Keratinocyte (primary cell): ENCODE measurements around the gene C16orf46. TPM values are rescaled to one million over a fixed set of nuclear protein-coding genes. Genes with fewer than 3 reads are reported as not detected.

Experiments used
- DNase-seq: peaks from one replicate; pipeline ENCODE4 v3.0.0-alpha.2; 2011; ENCODE audit warnings: low read depth, missing footprints, low spot score
- FAIRE-seq: peaks from 2 replicates; lab custom pipeline; 2011; peaks lifted over from hg19 to GRCh38; lab: Jason Lieb, UNC
- H2AFZ ChIP-seq: 2 replicates; pipeline ENCODE4 v1.6.0; 2012; ENCODE audit warnings: low read length, control low read depth, inconsistent platforms; ENCODE audit not compliant: control insufficient read depth
- H3K27ac ChIP-seq: 2 replicates; pipeline ENCODE4 v1.5.1; 2011; ENCODE audit warnings: low read length; ENCODE audit not compliant: control insufficient read depth, insufficient read depth
- H3K27me3 ChIP-seq: 3 replicates; pipeline ENCODE4 v1.6.0; 2011; ENCODE audit warnings: low read length; ENCODE audit not compliant: control insufficient read depth, insufficient read depth; ENCODE audit errors: extremely low read depth
- H3K36me3 ChIP-seq, 2 experiments: 2 replicates in 1 of 2; 3 replicates in 1 of 2; pipeline ENCODE4 v1.5.1; 2011; ENCODE audit warnings: low read length in 2 of 2, mild to moderate bottlenecking in 1 of 2; ENCODE audit not compliant: control insufficient read depth in 2 of 2, insufficient read depth in 2 of 2; ENCODE audit errors: extremely low read depth in 1 of 2
- H3K4me1 ChIP-seq: 3 replicates; pipeline ENCODE4 v1.5.1; 2011; ENCODE audit warnings: low read length; ENCODE audit not compliant: control insufficient read depth, insufficient read depth; ENCODE audit errors: extremely low read depth
- H3K4me2 ChIP-seq: 3 replicates; pipeline ENCODE4 v1.6.0; 2011; ENCODE audit warnings: low read depth, low read length; ENCODE audit not compliant: control insufficient read depth, insufficient read depth; ENCODE audit errors: extremely low read depth
- H3K4me3 ChIP-seq, 3 experiments: fragments of 200-600 bp in 1 of 3; sonication (generic) in 1 of 3; 2 replicates in 2 of 3; 3 replicates in 1 of 3; pipeline ENCODE4 v1.5.1; 2011 to 2016; ENCODE audit warnings: low read length in 3 of 3, mild to moderate bottlenecking in 3 of 3, control low read depth in 2 of 3, inconsistent platforms in 1 of 3, low read depth in 1 of 3, mixed read lengths in 1 of 3, mixed run types in 1 of 3, moderate library complexity in 1 of 3; ENCODE audit not compliant: control insufficient read depth in 2 of 3, insufficient read depth in 2 of 3; ENCODE audit errors: extremely low read depth in 1 of 3
- H3K79me2 ChIP-seq: 2 replicates; pipeline ENCODE4 v1.6.0; 2012; ENCODE audit warnings: low read length; ENCODE audit not compliant: control insufficient read depth, insufficient read depth
- H3K9ac ChIP-seq: 3 replicates; pipeline ENCODE4 v1.6.0; 2011; ENCODE audit warnings: low read length; ENCODE audit not compliant: control insufficient read depth, insufficient read depth; ENCODE audit errors: extremely low read depth
- H3K9me1 ChIP-seq: 3 replicates; pipeline ENCODE4 v1.6.0; 2011; ENCODE audit warnings: low read length; ENCODE audit not compliant: control insufficient read depth, insufficient read depth; ENCODE audit errors: extremely low read depth
- H3K9me3 ChIP-seq: 2 replicates; pipeline ENCODE4 v1.5.1; 2012; ENCODE audit warnings: low read depth, low read length; ENCODE audit not compliant: control insufficient read depth
- H4K20me1 ChIP-seq: 3 replicates; pipeline ENCODE4 v1.6.0; 2011; ENCODE audit warnings: low read length; ENCODE audit not compliant: control insufficient read depth, insufficient read depth; ENCODE audit errors: extremely low read depth
- EZH2 ChIP-seq: IDR thresholded peaks from one replicate; pipeline ENCODE4 v1.6.1; 2012; ENCODE audit warnings: inconsistent platforms, mild to moderate bottlenecking, low read length, moderate library complexity
- dilution Hi-C: fragments of 300-500 bp; cut with MboI; formaldehyde crosslinking; loops from one replicate; pipeline ENCODE4 v1.7.0; 2020; ENCODE audit warnings: low sequenced_read_pairs; ENCODE audit not compliant: extremely low pct_ligation_motif_present
- polyA plus RNA-seq, 5 experiments: library from polyadenylated mRNA; depleted of rRNA in 3 of 5; stranded (reverse) in 3 of 5; stranded (forward) in 1 of 5; unstranded in 1 of 5; fragments of >200 nt; gene quantifications; 1 replicate in 1 of 5; 2 replicates in 3 of 5; 3 replicates in 1 of 5; pipeline versions ENCODE4 v1.2.1 to v1.2.3, GENCODE V29; 2011 to 2012; ENCODE audit warnings: missing spikeins in 2 of 5, low read depth in 1 of 5, low replicate concordance in 1 of 5
- TF ChIP-seq, protein P1 (sequence below), 3 experiments: IDR thresholded peaks in 1 of 3; conservative IDR thresholded peaks in 1 of 3; optimal IDR thresholded peaks in 1 of 3; 2 replicates in 2 of 3; 3 replicates in 1 of 3; pipeline versions ENCODE3 to v1.5.1; 2011; ENCODE audit warnings: low read length in 3 of 3, mild to moderate bottlenecking in 3 of 3, moderate library complexity in 2 of 3, control low read depth in 1 of 3, inconsistent platforms in 1 of 3; ENCODE audit not compliant: insufficient read depth in 2 of 3; ENCODE audit errors: extremely low read depth in 1 of 3

Gene C16orf46
- polyA plus RNA-seq, 1 donor (not counting 4 experiments of a cell fraction or from before 2014, with no cell fraction given) = 0.30 TPM

DNA sequence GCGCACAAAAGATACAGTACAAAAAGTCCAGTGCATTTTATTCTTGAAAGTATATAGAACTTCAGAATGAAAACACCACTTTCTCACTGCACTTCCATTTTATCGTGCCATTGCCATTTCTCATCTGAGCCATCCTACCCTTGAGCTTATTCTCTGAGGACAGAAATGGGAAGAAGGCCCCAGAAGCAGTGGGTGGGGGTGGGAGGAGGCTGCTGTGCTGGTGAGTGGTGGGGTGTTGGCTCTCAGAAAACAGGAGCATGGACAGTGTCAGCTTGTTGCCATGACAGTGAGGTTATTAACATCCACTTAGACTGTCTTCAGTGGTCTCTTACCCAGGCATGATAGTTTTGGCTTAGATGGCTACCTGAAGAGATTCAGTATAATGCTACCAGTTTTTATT, 36.9 kb downstream of the C16orf46 start:
- Histone ChIP-seq H3K4me2 (no peak overlapping the region), H2AFZ (no peak overlapping the region), H3K4me1 (peaks cover 12% of the 10 kb centered on the region), H3K27ac (no peak overlapping the region), H3K27me3 (no peaks in the 10 kb centered on the region), H3K9me1 (no peaks in the 10 kb centered on the region), H3K4me3 (no peak overlapping the region), H4K20me1 (no peaks in the 10 kb centered on the region), H3K36me3 (peaks cover 9 to 13% of the 10 kb centered on the region in 2 experiments), H3K9ac (no peak overlapping the region), H3K79me2 (peaks cover 31% of the 10 kb centered on the region), H3K9me3 (no peaks in the 10 kb centered on the region)
- FAIRE-seq = no peak
- no peak for TF ChIP-seq EZH2
- TF ChIP-seq, protein P1, sequence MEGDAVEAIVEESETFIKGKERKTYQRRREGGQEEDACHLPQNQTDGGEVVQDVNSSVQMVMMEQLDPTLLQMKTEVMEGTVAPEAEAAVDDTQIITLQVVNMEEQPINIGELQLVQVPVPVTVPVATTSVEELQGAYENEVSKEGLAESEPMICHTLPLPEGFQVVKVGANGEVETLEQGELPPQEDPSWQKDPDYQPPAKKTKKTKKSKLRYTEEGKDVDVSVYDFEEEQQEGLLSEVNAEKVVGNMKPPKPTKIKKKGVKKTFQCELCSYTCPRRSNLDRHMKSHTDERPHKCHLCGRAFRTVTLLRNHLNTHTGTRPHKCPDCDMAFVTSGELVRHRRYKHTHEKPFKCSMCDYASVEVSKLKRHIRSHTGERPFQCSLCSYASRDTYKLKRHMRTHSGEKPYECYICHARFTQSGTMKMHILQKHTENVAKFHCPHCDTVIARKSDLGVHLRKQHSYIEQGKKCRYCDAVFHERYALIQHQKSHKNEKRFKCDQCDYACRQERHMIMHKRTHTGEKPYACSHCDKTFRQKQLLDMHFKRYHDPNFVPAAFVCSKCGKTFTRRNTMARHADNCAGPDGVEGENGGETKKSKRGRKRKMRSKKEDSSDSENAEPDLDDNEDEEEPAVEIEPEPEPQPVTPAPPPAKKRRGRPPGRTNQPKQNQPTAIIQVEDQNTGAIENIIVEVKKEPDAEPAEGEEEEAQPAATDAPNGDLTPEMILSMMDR (optimal IDR thresholded peaks at IDR 0.05 in 1 of 3, IDR thresholded peaks at IDR 0.05 in 1 of 3, conservative IDR thresholded peaks at IDR 0.05 in 1 of 3; ENCODE audit: extremely low read depth in 1 of 3, insufficient read depth in 2 of 3, low read length in 3 of 3) = no peak
- dilution Hi-C loops = no loop called here
- no peak for DNase-seq

DNA sequence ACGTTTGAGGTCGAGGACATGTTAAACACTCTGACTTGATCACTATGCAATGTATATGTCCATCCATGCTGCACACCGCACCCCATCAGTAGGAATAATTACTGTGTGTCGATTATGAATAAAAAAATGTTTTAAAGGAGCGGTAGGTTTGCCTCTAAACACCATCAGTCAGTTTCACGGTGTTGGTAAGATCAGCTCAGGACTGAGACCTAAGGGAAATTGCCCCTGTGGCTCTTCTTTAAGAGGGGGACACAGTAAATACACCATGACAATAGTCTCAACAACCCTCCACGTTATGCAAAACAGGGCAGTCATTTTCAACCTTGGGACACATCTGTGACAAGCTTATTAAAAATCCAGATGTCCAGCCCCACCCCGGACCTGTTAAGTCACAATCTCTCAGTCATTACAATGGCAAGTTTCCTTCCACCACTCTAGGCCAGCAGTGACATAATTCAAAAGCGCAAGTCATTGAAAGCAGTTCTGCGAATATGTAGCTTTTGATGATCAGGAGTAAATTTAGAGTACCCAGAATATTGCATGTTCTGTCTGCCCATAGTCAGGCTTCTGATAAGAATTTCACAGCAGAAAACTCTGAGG, 40.2 kb downstream of the C16orf46 start:
- no peaks in the 10 kb centered on the region for H4K20me1 ChIP-seq
- dilution Hi-C loops = no loop called here
- no peaks in the 10 kb centered on the region for H3K27me3 ChIP-seq
- peaks cover 12% of the 10 kb centered on the region for H3K4me1 ChIP-seq
- no peaks in the 10 kb centered on the region for H3K9me3 ChIP-seq
- H3K36me3 ChIP-seq = peaks cover 0 to 3% of the 10 kb centered on the region in 2 experiments
- peak overlapping the region; percentile 74 to 89 (median 88) for H3K4me3 ChIP-seq
- H3K9me1 ChIP-seq = no peaks in the 10 kb centered on the region
- peak overlapping the region; percentile 82 for H3K9ac ChIP-seq
- peak overlapping the region; percentile 97 for H3K4me2 ChIP-seq
- no peak for FAIRE-seq
- peak overlapping the region; percentile 74 for H3K27ac ChIP-seq
- TF ChIP-seq, protein P1 (optimal IDR thresholded peaks at IDR 0.05 in 1 of 3, IDR thresholded peaks at IDR 0.05 in 1 of 3, conservative IDR thresholded peaks at IDR 0.05 in 1 of 3; ENCODE audit: extremely low read depth in 1 of 3, insufficient read depth in 2 of 3, low read length in 3 of 3) = no peak
- TF ChIP-seq EZH2 = no peak
- no peak for DNase-seq
- H3K79me2 ChIP-seq = peaks cover 31% of the 10 kb centered on the region
- peak overlapping the region; percentile 49 for H2AFZ ChIP-seq
